ENCODE data around the gene PPM1L. TPM values are rescaled to one million over a fixed set of nuclear protein-coding genes. Genes with fewer than 3 reads are reported as not detected.

Gene PPM1L
- total RNA-seq, 2 donors from 2014 or later = 7.6 to 13.7 TPM

DNA sequence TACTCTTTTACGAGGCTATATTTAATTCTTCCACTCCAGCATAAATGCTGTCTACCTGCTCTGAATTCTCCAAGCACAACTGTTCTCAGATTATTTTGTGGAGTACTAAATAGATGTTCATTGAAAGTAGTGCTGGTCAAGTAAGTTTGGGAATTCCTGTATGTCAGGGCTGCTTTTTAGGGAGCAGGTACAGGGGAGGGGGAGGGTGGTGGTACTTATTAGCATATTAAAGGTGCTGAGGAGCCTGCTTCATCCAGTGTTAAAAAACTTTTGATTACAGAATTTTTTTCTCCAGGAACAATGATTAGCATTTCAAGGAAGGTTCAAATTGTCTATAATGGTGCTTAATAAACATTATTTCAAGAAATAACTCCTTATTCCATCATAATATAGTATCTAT lies 59.2 kb downstream of the PPM1L start:
- no peaks in the 10 kb centered on the region for H3K36me3 ChIP-seq (replicated peaks in 1 of 2; ENCODE audit: insufficient read depth in 1 of 2, low read depth in 2 of 2)
- H3K4me1 ChIP-seq = peaks cover 4% of the 10 kb centered on the region
- H3K9me3 ChIP-seq = no peaks in the 10 kb centered on the region
- DNase-seq (no peak), ATAC-seq (no peak)
- WGBS, 2 donors = 93 to 96% methylated on average over 1 of the region's 1 CpG
- TF ChIP-seq, protein P1, sequence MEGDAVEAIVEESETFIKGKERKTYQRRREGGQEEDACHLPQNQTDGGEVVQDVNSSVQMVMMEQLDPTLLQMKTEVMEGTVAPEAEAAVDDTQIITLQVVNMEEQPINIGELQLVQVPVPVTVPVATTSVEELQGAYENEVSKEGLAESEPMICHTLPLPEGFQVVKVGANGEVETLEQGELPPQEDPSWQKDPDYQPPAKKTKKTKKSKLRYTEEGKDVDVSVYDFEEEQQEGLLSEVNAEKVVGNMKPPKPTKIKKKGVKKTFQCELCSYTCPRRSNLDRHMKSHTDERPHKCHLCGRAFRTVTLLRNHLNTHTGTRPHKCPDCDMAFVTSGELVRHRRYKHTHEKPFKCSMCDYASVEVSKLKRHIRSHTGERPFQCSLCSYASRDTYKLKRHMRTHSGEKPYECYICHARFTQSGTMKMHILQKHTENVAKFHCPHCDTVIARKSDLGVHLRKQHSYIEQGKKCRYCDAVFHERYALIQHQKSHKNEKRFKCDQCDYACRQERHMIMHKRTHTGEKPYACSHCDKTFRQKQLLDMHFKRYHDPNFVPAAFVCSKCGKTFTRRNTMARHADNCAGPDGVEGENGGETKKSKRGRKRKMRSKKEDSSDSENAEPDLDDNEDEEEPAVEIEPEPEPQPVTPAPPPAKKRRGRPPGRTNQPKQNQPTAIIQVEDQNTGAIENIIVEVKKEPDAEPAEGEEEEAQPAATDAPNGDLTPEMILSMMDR (IDR thresholded peaks at IDR 0.05) = no peak
- no peak for TF ChIP-seq POLR2A (IDR thresholded peaks at IDR 0.05)
- no peak overlapping the region for H3K27ac ChIP-seq
- no peaks in the 10 kb centered on the region for H3K27me3 ChIP-seq
- H3K4me3 ChIP-seq = no peak overlapping the region
- intact Hi-C loops (cut with DNase I) = no loop called here

DNA sequence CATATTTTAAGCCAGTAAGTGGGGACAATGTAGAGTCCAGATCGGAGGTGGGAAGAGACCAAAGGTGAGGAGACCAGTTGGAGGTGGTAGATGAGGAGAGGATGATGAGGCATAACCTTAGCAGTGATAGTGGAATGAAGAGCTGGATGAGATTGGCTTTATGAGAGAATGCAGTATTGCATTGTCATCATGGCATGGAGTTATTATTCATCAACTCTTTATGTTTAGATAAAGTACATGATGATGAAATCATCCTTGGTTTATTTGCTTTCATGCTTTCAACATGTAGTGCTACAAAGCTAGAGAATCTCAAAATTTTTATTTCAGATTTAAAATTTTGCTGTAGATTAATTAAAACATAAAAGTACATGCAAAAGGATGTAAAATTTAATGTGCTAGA lies 64.0 kb downstream of the PPM1L start:
- H3K36me3 ChIP-seq (replicated peaks in 1 of 2; ENCODE audit: insufficient read depth in 1 of 2, low read depth in 2 of 2) = no peaks in the 10 kb centered on the region
- H3K4me1 ChIP-seq = no peaks in the 10 kb centered on the region
- H3K27ac ChIP-seq = no peak overlapping the region
- intact Hi-C loops (cut with DNase I) = no loop called here
- DNase-seq (no peak), ATAC-seq (no peak)
- TF ChIP-seq, protein P1 (IDR thresholded peaks at IDR 0.05) = no peak
- TF ChIP-seq POLR2A (IDR thresholded peaks at IDR 0.05) = no peak
- H3K27me3 ChIP-seq = no peaks in the 10 kb centered on the region
- H3K9me3 ChIP-seq = no peaks in the 10 kb centered on the region
- no peak overlapping the region for H3K4me3 ChIP-seq
- WGBS, 2 donors = 87 to 90% methylated on average over 1 of the region's 1 CpG

DNA sequence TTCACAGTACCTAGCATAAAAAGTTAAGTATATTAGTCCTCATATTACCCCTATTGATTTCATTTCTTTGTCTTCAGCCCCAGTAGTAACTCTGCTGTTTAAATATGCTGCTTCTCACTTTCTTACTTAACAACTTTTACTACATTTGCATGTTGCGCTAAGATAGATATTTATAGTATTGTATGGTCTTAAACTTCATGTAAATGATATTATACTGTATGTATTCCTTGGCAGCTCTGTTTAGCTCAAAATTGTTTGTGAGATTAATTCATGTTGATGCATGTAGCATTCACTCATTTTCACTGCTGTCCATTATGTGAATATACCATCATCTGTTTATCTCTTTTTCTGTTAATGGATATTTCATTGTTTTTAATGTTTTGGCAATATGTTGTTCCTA lies 64.4 kb downstream of the PPM1L start:
- no peak for TF ChIP-seq POLR2A (IDR thresholded peaks at IDR 0.05)
- TF ChIP-seq, protein P1 (IDR thresholded peaks at IDR 0.05) = no peak
- H3K27ac ChIP-seq = no peak overlapping the region
- no peaks in the 10 kb centered on the region for H3K9me3 ChIP-seq
- H3K4me3 ChIP-seq = no peak overlapping the region
- 100% methylated on average over 1 of the region's 1 CpG for WGBS, 2 donors
- intact Hi-C loops (cut with DNase I) = no loop called here
- no peaks in the 10 kb centered on the region for H3K36me3 ChIP-seq (replicated peaks in 1 of 2; ENCODE audit: insufficient read depth in 1 of 2, low read depth in 2 of 2)
- no peak for DNase-seq
- no peaks in the 10 kb centered on the region for H3K27me3 ChIP-seq
- ATAC-seq = no peak
- no peaks in the 10 kb centered on the region for H3K4me1 ChIP-seq

GRCh38 chr3:160822936-160823335 lies 66.9 kb downstream of the PPM1L start:
- H3K36me3 ChIP-seq (replicated peaks in 1 of 2; ENCODE audit: insufficient read depth in 1 of 2, low read depth in 2 of 2) = no peaks in the 10 kb centered on the region
- no peaks in the 10 kb centered on the region for H3K9me3 ChIP-seq
- H3K27ac ChIP-seq = no peak overlapping the region
- ATAC-seq = no peak
- intact Hi-C loops (cut with DNase I) = no loop called here
- no peaks in the 10 kb centered on the region for H3K27me3 ChIP-seq
- no peak for DNase-seq
- H3K4me3 ChIP-seq = no peak overlapping the region
- no peak for TF ChIP-seq POLR2A (IDR thresholded peaks at IDR 0.05)
- TF ChIP-seq, protein P1 (IDR thresholded peaks at IDR 0.05) = no peak
- H3K4me1 ChIP-seq = no peaks in the 10 kb centered on the region

DNA sequence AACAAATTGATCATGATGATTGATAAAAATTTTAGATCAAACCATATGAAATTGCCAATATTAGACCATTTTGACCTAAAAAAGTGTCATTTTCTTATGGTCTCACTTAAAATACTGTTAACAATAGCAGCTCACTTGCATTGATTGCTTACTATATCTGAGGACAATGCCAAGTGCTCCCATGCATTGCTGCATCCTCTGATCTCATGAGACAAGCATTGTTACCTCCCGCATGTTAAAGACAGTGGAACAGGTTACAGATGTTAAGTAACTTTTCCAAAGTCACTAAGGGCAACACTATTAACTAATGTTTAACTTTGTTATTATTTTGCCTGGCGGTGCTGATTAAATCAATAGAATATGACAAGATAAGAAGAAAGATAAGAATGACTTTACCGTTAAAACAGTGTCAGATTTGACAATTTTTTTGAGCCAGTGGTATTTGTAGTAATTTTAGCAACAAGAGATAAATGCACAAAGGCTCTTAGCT lies 69.3 kb downstream of the PPM1L start:
- TF ChIP-seq, protein P1 (IDR thresholded peaks at IDR 0.05) = no peak
- no peak for TF ChIP-seq POLR2A (IDR thresholded peaks at IDR 0.05)
- intact Hi-C loops (cut with DNase I) = no loop called here
- Histone ChIP-seq H3K4me1 (no peaks in the 10 kb centered on the region), H3K27me3 (no peaks in the 10 kb centered on the region), H3K9me3 (no peaks in the 10 kb centered on the region), H3K4me3 (no peak overlapping the region), H3K27ac (no peak overlapping the region), H3K36me3 (replicated peaks in 1 of 2; ENCODE audit: insufficient read depth in 1 of 2, low read depth in 2 of 2) (no peaks in the 10 kb centered on the region)
- WGBS, 2 donors = 36 to 52% methylated on average over 3 of the region's 3 CpGs
- ATAC-seq (no peak), DNase-seq (no peak)
